HCT116 (cell line): ENCODE results near the gene CAMSAP3. TPM values are rescaled to one million over a fixed set of nuclear protein-coding genes. Genes with fewer than 3 reads are reported as not detected.

Experiments
- ATAC-seq: fragments of 200-7000 bp; cut with Tn5 transposase; 2 replicates; pipeline ENCODE4 v1.9.1; 2020; ENCODE audit warnings: mild to moderate bottlenecking, moderate library complexity
- BruUV-seq: library from RNA; stranded (reverse); fragments of 400-500 nt; replicated peaks from 2 replicates; lab custom pipeline; 2021; lab: Mats Ljungman, UMichigan
- CTCF ChIA-PET: fragments of 300-600 bp; sonication (Branson Sonifier 250); formaldehyde crosslinking; loops from one replicate; lab custom pipeline; 2021; ENCODE audit warnings: antibody characterized with exemption; lab: Charles Lee
- POLR2A ChIA-PET: fragments of 300-600, 350-600 bp; sonication (Branson Sonifier 250); formaldehyde crosslinking; loops from one replicate; lab custom pipeline; 2021; ENCODE audit warnings: antibody characterized with exemption; lab: Charles Lee
- RAD21 ChIA-PET, 2 experiments: fragments of 300-600 bp; sonication (Branson Sonifier 250); formaldehyde crosslinking; loops; one replicate each; lab custom pipeline; 2023; ENCODE audit warnings: low total read pairs in 2 of 2; ENCODE audit not compliant: uncharacterized antibody in 2 of 2, unreplicated experiment in 2 of 2, low non-redundant PET in 1 of 2; lab: Charles Lee
- DNase-seq: peaks from one replicate; pipeline ENCODE4 v3.0.0-alpha.2; 2010; ENCODE audit warnings: low read depth, low spot score
- H2AFZ ChIP-seq: fragments of 200-600 bp; shearing (Covaris generic), sonication (generic); 2 replicates; pipeline ENCODE4 v1.6.1; 2017; ENCODE audit warnings: low read depth, mixed run types, mixed read lengths, antibody characterized with exemption, low read length; ENCODE audit not compliant: poor library complexity, severe bottlenecking
- H3K27ac ChIP-seq: 2 replicates; pipeline ENCODE4 v1.5.1; 2012; ENCODE audit warnings: low read depth, low read length
- H3K27me3 ChIP-seq: fragments of 200-600 bp; sonication (generic); 2 replicates; pipeline ENCODE4 v1.6.1; 2016; ENCODE audit warnings: mixed run types, low read length, mixed read lengths; ENCODE audit not compliant: insufficient read depth
- H3K36me3 ChIP-seq, 2 experiments: fragments of 200-500 bp in 1 of 2; fragments of 200-600 bp in 1 of 2; sonication (Bioruptor generic) in 1 of 2; sonication (generic) in 1 of 2; 2 replicates each; pipeline versions ENCODE4 v1.5.1 to v1.6.1; 2014 to 2016; ENCODE audit warnings: low read length in 2 of 2, inconsistent platforms in 1 of 2, mixed read lengths in 1 of 2, mixed run types in 1 of 2; ENCODE audit not compliant: insufficient read depth in 2 of 2, control insufficient read depth in 1 of 2
- H3K4me1 ChIP-seq, 2 experiments: fragments of 200-600 bp in 1 of 2; sonication (generic) in 1 of 2; 2 replicates each; pipeline versions ENCODE4 v1.5.1 to v1.6.1; 2012 to 2017; ENCODE audit warnings: low read length in 2 of 2, inconsistent platforms in 1 of 2, mild to moderate bottlenecking in 1 of 2, mixed read lengths in 1 of 2, mixed run types in 1 of 2, moderate library complexity in 1 of 2; ENCODE audit not compliant: insufficient read depth in 2 of 2, control insufficient read depth in 1 of 2
- H3K4me2 ChIP-seq: fragments of 200-600 bp; sonication (generic); 2 replicates; pipeline ENCODE4 v1.6.1; 2017; ENCODE audit warnings: mixed run types, low read length, mixed read lengths
- H3K4me3 ChIP-seq, 2 experiments: fragments of 200-600 bp in 1 of 2; sonication (generic) in 1 of 2; replicated peaks in 1 of 2; 2 replicates each; pipeline ENCODE4 v1.5.1; 2011 to 2016; ENCODE audit warnings: low read length in 2 of 2, control low read depth in 1 of 2, low read depth in 1 of 2, mild to moderate bottlenecking in 1 of 2, mixed read lengths in 1 of 2, mixed run types in 1 of 2
- H3K79me2 ChIP-seq: fragments of 200-600 bp; sonication (generic); 2 replicates; pipeline ENCODE4 v1.6.1; 2017; ENCODE audit warnings: mild to moderate bottlenecking, mixed run types, low read length, moderate library complexity, mixed read lengths; ENCODE audit not compliant: insufficient read depth
- H3K9ac ChIP-seq: fragments of 200-600 bp; sonication (generic); 2 replicates; pipeline ENCODE4 v1.6.1; 2016; ENCODE audit warnings: low read length, mixed read lengths
- H3K9me2 ChIP-seq: fragments of 200-600 bp; sonication (generic), shearing (Covaris generic); 2 replicates; pipeline ENCODE4 v1.6.1; 2017; ENCODE audit warnings: mixed run types, mild to moderate bottlenecking, moderate library complexity; ENCODE audit not compliant: insufficient read depth
- H3K9me3 ChIP-seq, 2 experiments: fragments of 200-500 bp in 1 of 2; fragments of 200-600 bp in 1 of 2; sonication (Bioruptor generic) in 1 of 2; sonication (generic) in 1 of 2; 2 replicates each; pipeline ENCODE4 v1.6.1; 2014 to 2017; ENCODE audit warnings: low read length in 2 of 2, mixed read lengths in 2 of 2, inconsistent platforms in 1 of 2, low read depth in 1 of 2, mild to moderate bottlenecking in 1 of 2, mixed run types in 1 of 2, moderate library complexity in 1 of 2; ENCODE audit not compliant: control insufficient read depth in 1 of 2, insufficient read depth in 1 of 2
- H4K20me1 ChIP-seq: fragments of 200-600 bp; sonication (generic), shearing (Covaris generic); 2 replicates; pipeline ENCODE4 v1.6.1; 2017; ENCODE audit warnings: mixed run types, mild to moderate bottlenecking, moderate library complexity; ENCODE audit not compliant: insufficient read depth
- CBX3 ChIP-seq: IDR thresholded peaks from 2 replicates; pipeline ENCODE4 v1.6.1; 2012; ENCODE audit warnings: low read depth
- CEBPB ChIP-seq: IDR thresholded peaks from 2 replicates; pipeline ENCODE4 v1.6.1; 2012; ENCODE audit warnings: low read depth
- CTCF ChIP-seq, 3 experiments: fragments of 200-600 bp in 1 of 3; sonication (generic) in 1 of 3; IDR thresholded peaks in 2 of 3; conservative IDR thresholded peaks in 1 of 3; 2 replicates each; pipeline ENCODE4 v1.5.1; 2012 to 2017; ENCODE audit warnings: low read depth in 2 of 3, low read length in 2 of 3, antibody characterized with exemption in 1 of 3, borderline replicate concordance in 1 of 3, control low read depth in 1 of 3, mild to moderate bottlenecking in 1 of 3, mixed read lengths in 1 of 3, mixed run types in 1 of 3, moderate library complexity in 1 of 3; ENCODE audit not compliant: insufficient read depth in 1 of 3
- MAX ChIP-seq: IDR thresholded peaks from 2 replicates; pipeline ENCODE4 v1.6.1; 2012
- SP1 ChIP-seq: IDR thresholded peaks from 2 replicates; pipeline ENCODE4 v1.6.1; 2012; ENCODE audit warnings: low read depth
- TCF7L2 ChIP-seq: IDR thresholded peaks from 2 replicates; pipeline ENCODE4 v1.7.0; 2011; ENCODE audit warnings: borderline replicate concordance, inconsistent platforms; ENCODE audit not compliant: insufficient read depth, insufficient read length; ENCODE audit errors: extremely low read depth
- YY1 ChIP-seq: IDR thresholded peaks from 2 replicates; pipeline ENCODE4 v1.6.1; 2011; ENCODE audit warnings: low read length, low read depth, moderate library complexity, mild to moderate bottlenecking; ENCODE audit not compliant: insufficient replicate concordance; ENCODE audit errors: extremely low read depth
- intact Hi-C: fragments of 100-400 bp; cut with micrococcal nuclease; formaldehyde crosslinking; loops from 2 replicates; pipeline ENCODE4 v1.10.0; 2022
- total RNA-seq: library from RNA; stranded (reverse); gene quantifications from one replicate; pipeline ENCODE4 v1.2.1, GENCODE V29; 2021; ENCODE audit not compliant: unreplicated experiment

Gene CAMSAP3
- total RNA-seq, 1 experiment from 2014 or later: 24.0 TPM

GRCh38 chr19:7652061-7652641, 56.5 kb downstream of the CAMSAP3 start:
- no TSS peak for BruUV-seq
- RAD21 ChIA-PET: no interaction called here
- intact Hi-C loops: loop anchor here (1.0 kb wide), 1 partner anchor 147 kb away; no protein-coding TSS in a partner anchor

More at GRCh38 chr19:7652061-7652641, 56.5 kb downstream of the CAMSAP3 start:
- Histone ChIP-seq H3K9ac (peak overlapping the region; percentile 23; the same call in 1 of the 2 replicates), H3K27me3 (no peaks in the 10 kb centered on the region), H4K20me1 (no peaks in the 10 kb centered on the region), H3K36me3 (0 out of 4 replicates have a peak, but pooled peaks cover 0 to 3% of the 10 kb centered on the region in 2 experiments), H3K79me2 (no peaks in the 10 kb centered on the region), H3K4me1 (peaks cover 3 to 12% of the 10 kb centered on the region in 2 experiments), H3K9me2 (no peaks in the 10 kb centered on the region), H3K27ac (peak overlapping the region; percentile 32; the same call in 1 of the 2 replicates), H2AFZ (peak overlapping the region; percentile 95), H3K4me3 (peak overlapping the region; percentile 15 to 49), H3K4me2 (peak overlapping the region; percentile 74), H3K9me3 (no peaks in the 10 kb centered on the region)
- DNase-seq (peak; percentile 74), ATAC-seq (peak; percentile 83)
- CTCF ChIA-PET: interaction anchor here (0.7 to 1.6 kb wide), 6 partner anchors 9 to 147 kb away, joined by 3 to 8 read pairs (median 4); partner anchors contain the start of genes RETN and TRAPPC5
- TF ChIP-seq SP1: no peak; the same call in none of the 2 replicates
- TF ChIP-seq YY1: peak; percentile 65
- peak; percentile 100 for TF ChIP-seq TCF7L2
- TF ChIP-seq CTCF (IDR thresholded peaks at IDR 0.05 in 2 of 3, conservative IDR thresholded peaks at IDR 0.05 in 1 of 3; ENCODE audit: borderline replicate concordance in 1 of 3, insufficient read depth in 1 of 3, low read depth in 2 of 3, low read length in 2 of 3): peak; percentile 78 to 96 (median 95)
- no peak for TF ChIP-seq CEBPB
- peak; percentile 4; the same call in 1 of the 2 replicates for TF ChIP-seq CBX3
- peak; percentile 56 for TF ChIP-seq MAX
- POLR2A ChIA-PET: interaction anchor here (1.6 kb wide), 1 partner anchor 29 kb away, joined by 3 read pairs; the partner anchor contains the start of gene TRAPPC5
